ENCODE measurements around the gene PALM2AKAP2.

DNA sequence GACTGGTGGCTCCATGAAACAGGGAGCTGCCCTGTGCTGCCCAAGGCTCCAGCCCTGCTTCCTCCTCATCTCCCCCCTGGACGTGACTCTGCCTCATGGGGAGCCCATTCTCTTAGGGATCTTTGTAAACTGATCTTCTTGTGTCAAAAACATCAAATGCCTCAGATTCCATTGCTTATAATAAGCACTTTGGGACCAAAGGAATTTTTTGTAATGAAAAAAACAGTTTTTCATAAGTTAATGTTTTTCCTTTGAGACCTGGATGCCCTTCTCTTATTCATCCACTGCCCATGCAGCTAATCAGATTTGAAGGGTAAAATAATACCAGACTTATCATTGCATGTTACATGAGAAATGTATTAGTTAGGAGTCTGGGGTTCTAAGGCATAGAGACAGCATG is 41.7 kb downstream of the PALM2AKAP2 start:
- no peak for TF ChIP-seq FOXK2 (IDR thresholded peaks at IDR 0.05)
- no peak for TF ChIP-seq ELF4 (IDR thresholded peaks at IDR 0.05)
- TF ChIP-seq SP1 (IDR thresholded peaks at IDR 0.05) = no peak
- TF ChIP-seq HDGF (IDR thresholded peaks at IDR 0.05; ENCODE audit: borderline replicate concordance) = no peak
- no peak for TF ChIP-seq TARDBP (IDR thresholded peaks at IDR 0.05)
- TF ChIP-seq SUZ12 (IDR thresholded peaks at IDR 0.05) = no peak
- TF ChIP-seq FOXM1 (IDR thresholded peaks at IDR 0.05; ENCODE audit: borderline replicate concordance) = no peak
- TF ChIP-seq ZNF384 (IDR thresholded peaks at IDR 0.05) = no peak
- TF ChIP-seq FOXA1 (IDR thresholded peaks at IDR 0.05) = no peak
- no peak for TF ChIP-seq LEF1 (IDR thresholded peaks at IDR 0.05; ENCODE audit: borderline replicate concordance)
- TF ChIP-seq L3MBTL2 (conservative IDR thresholded peaks at IDR 0.05) = no peak
- TF ChIP-seq BHLHE40 (IDR thresholded peaks at IDR 0.05; ENCODE audit: borderline replicate concordance) = no peak
